GM18499 (cell line): ENCODE data around the gene COBL.

Experiments used
- ATAC-seq: cut with Tn5 transposase; IDR thresholded peaks from one replicate; pipeline ENCODE4 v1.9.1; 2021; ENCODE audit warnings: moderate number of reproducible peaks; ENCODE audit not compliant: insufficient read depth, unreplicated experiment

Gene COBL

GRCh38 chr7:51236470-51237132, 80.0 kb downstream of the COBL start:
- ATAC-seq, result no peak

DNA sequence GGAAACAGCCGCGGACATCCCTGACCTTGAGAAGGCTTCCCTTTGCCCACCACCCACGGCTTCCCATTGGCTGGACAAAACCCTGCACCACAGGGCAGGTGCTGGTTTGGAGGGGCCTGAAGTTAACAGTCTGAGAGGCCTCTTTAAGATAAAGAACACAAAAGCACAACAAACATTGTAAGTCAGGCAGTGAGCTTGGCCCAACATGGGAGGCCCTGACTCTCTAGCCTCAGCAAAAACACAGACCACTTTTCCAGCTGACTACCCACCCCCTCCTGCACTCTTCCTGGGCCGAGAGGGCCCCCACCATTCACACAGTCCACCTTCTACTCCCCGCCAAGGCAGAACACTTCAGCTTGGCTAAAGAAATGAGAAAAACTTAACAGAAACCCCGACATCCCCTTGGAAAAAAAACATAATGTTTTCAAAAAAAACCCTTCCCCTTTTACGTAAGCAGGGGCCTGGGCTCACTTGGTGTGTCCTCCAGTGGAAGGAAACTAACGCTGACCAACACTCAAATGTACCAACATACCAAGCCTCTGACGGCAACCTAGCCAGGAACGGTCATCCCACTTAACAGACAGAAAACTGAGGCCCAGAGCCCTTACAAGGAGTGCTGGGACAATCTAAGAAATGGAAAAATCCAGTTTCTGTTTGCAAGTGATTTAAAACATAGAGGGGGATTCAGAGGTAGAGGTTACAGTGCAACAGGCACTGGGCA, 80.9 kb downstream of the COBL start:
- ATAC-seq, result no peak

- ATAC-seq, result no peak
Observed at GRCh38 chr7:51234609-51235308, 81.8 kb downstream of the COBL start.

DNA sequence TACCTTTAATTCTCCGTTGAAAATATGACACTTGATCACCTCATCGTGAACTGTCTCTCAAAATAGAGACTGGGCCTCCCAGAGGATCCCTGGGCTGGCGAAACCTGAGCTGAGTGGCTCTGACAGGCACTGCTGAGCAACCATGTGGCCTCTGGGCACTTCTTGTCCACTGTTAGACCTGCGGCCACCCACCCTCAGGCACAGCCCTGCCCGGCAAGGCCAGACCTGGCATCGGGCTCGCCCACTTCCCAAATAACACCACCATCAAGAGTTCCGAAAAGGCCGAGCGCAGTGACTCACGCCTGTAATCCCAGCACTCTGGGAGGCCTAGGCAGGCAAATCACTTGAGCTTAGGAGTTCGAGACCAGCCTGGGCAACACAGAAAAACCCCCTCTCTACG, 82.5 kb downstream of the COBL start:
- ATAC-seq, result no peak

- ATAC-seq, result no peak
Observed at GRCh38 chr7:51233374-51233773, 83.2 kb downstream of the COBL start.

GRCh38 chr7:51230723-51231122, 85.9 kb downstream of the COBL start:
- ATAC-seq, result no peak

DNA sequence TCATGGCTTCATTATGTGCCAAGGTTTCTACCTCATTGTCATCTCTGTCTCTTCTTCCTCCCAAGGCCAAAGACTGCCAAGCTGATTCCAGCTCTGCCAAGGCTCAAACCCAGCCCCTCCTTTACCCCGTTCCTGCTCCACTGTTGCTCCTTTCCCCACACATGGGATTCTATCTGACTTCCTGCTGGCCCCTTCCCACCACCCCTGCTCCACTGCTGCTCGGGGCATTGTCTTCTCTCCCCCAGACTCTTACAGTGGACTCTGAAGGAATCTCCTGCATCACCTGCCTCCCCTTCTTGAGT, 86.3 kb downstream of the COBL start:
- ATAC-seq, result no peak

DNA sequence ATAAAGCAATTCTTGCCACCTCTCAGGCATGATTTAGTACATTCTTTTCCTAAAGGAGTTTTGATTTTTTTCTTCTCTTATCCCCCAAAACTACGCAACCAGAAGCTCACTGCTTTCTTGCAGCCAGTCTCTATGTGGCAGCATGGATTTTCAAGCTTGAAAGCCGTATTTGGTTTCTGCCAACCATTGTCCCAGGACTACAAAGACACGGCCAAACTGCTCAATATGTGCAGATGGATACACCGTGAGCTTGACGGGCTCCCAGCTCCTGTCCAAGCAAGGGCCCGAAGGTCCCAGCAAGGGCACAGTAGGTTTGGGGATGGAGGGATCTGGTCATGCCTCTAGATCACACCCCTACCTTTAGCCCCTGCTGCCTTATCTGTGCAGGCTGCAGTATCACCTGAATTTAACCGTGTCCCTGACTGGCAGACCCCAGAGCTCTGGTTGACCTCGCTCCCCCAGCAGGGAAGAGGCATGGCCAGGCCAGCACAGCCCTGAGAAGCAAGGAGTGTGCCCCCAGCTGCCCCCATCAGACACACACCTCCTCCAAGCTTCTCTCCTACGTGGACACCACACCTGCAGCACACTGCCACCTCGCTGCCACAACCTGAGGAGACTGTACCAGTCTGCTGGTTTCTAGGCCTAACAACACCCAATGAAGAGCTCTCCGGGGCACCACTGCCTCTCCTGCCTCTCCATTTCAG, 86.8 kb downstream of the COBL start:
- no peak for ATAC-seq

GRCh38 chr7:51229106-51229537, 87.5 kb downstream of the COBL start:
- ATAC-seq, result no peak

DNA sequence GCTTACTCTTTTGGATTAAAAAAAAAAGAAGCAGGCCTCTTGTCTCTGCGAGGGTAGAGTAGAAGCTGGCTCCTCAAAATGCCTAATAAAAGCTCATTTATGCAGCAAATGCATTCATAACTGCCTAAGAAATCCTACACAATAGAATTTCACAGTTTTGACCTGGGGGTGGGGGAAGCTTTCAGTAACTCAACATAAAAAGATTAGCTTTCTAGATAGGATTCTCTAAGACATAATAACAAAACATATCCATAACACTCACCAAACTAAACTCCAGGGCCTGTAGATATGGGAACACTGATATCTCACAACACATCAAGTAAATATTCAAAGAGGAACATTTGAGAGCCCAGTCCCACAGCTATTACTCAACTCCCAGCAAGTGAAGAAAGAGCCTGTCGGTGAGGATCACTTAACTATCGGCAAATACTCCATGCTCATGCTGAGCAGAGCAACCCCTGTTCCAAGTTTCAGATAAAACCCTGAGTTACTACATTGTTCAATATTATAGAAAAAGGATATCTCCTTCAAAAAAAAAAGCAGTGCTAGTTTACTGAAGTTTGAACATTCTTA, 88.1 kb downstream of the COBL start:
- no peak for ATAC-seq

DNA sequence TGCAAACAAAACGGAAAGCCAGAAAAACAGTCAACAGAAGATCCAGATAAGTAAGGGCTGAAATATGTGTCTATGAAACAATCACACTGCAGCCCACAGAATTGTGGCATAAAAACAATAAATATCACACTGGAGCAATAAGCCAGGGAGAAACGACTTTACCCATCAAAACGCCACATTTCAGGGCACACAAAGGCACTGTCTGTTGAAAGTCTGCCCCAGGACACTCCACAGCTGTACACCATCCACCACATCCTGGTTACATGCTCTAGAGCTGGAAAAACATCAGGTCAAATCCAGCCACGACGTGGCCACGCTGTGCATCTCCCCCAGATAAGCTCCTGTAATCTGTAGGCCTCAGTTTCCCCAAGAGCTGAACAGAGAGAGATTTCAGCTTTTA, 88.7 kb downstream of the COBL start:
- no peak for ATAC-seq

- ATAC-seq, result no peak
Observed at GRCh38 chr7:51226916-51227535, 89.6 kb downstream of the COBL start.

GRCh38 chr7:51226063-51226755, 90.4 kb downstream of the COBL start:
- ATAC-seq, result no peak

- ATAC-seq, result no peak
Observed at GRCh38 chr7:51224811-51225595, 91.6 kb downstream of the COBL start.

- ATAC-seq, result no peak
Observed at GRCh38 chr7:51223505-51223904, 93.1 kb downstream of the COBL start.

DNA sequence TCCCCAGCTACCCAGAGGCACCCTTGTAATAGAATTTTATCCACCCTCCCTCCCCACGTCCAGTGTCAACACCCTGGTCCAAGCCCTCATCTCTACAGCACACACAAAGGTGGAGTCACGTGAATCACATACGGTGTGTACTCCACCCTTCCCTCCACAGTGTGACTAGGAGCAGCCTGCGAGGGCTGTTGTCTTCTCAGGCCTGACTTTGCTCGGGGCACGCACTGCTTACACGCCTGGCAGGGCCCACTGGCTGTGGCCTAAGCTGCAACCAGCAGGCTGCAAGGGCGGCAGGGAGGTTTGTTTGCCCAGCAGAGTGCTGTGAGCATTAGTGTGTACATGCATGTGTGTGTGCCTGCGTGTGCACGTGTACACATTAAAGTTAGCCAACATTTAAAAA, 93.7 kb downstream of the COBL start:
- no peak for ATAC-seq

DNA sequence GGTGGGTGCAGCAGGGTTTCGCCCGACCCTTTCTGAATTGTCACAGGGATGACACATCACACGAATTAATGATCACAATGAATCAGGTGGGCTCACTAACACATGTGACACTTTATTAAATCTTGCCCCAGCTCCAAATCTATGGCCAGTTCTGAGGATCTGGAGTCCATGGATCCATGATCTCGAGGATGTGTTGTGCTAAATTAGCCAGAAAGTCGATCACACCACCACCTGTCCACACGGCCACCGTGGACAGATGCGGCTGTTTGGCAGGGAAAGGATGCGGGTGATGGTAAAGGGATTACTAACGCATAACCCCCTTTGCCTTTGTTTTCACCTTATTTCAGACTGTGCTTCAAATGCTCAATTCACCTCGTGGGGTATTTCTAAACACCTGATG, 96.4 kb downstream of the COBL start:
- no peak for ATAC-seq

DNA sequence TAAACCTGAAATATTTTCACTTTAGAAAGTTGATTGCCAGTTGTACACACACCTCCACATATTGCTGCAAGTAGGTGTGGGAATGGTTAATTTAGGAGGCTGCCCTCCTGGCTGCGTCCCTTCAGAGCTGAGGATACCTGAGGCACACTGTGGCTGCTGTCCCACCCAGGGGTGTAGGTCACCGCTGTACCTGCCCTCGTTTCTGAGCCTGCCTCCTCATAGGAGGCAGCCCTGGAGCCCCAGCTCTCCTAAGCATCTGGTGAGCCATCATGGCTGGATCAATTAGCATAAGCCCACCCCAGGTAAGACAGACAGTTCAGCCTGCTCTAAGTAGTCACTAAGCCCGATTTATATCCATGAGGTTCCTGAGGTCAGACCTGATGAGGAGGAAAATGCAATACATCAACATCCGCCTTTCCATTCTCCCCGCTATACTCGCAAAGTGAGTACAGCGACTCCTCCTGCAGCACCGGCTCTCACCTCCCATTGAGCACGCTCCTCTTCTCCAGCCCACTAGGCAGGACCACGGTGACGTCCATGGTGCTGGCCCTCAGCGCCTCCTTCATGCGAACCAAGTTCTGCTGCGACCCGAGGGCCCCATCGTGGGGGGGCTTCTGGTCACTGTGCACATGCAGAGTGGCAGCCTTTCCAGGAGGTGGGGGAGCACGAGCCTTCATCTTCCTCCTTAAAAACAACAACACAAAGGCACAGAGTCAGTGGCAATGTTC, 97.2 kb downstream of the COBL start:
- no peak for ATAC-seq
